ACC112 (cell line): Measurements from ENCODE around the gene EP300.
A peak's percentile ranks its signal among the peaks of the same experiment; 100 is the strongest.
"Not testable (repeated sequence)": the region's sequence is repeated elsewhere in the genome, so short reads cannot be mapped to it uniquely, and the experiment has no call there.

Experiments
- H2AFZ ChIP-seq: fragments of 200-600 bp; sonication (generic); one replicate; pipeline ENCODE4 v1.6.0; 2017; ENCODE audit warnings: antibody characterized with exemption, low read length; ENCODE audit not compliant: unreplicated experiment
- H3K27ac ChIP-seq: fragments of 200-600 bp; sonication (generic); 2 replicates; pipeline ENCODE4 v1.5.1; 2014; ENCODE audit warnings: low read depth, mild to moderate bottlenecking, antibody characterized with exemption, low read length, moderate library complexity
- H3K27me3 ChIP-seq: fragments of 200-600 bp; sonication (generic); 2 replicates; pipeline ENCODE4 v1.6.1; 2014; ENCODE audit warnings: mild to moderate bottlenecking, antibody characterized with exemption, low read length, moderate library complexity, mixed read lengths; ENCODE audit not compliant: insufficient read depth
- H3K36me3 ChIP-seq: fragments of 200-600 bp; sonication (generic); 2 replicates; pipeline ENCODE4 v1.6.1; 2016; ENCODE audit warnings: mild to moderate bottlenecking, antibody characterized with exemption, low read length, moderate library complexity, mixed read lengths; ENCODE audit not compliant: insufficient read depth
- H3K4me1 ChIP-seq: fragments of 200-600 bp; sonication (generic); one replicate; pipeline ENCODE4 v1.6.1; 2016; ENCODE audit warnings: low read length, mixed read lengths; ENCODE audit not compliant: insufficient read depth, unreplicated experiment, control insufficient read depth
- H3K4me3 ChIP-seq: fragments of 200-600 bp; sonication (generic); 2 replicates; pipeline ENCODE4 v1.5.1; 2014; ENCODE audit warnings: mild to moderate bottlenecking, low read depth, low read length
- H3K79me2 ChIP-seq: fragments of 200-600 bp; sonication (generic); one replicate; pipeline ENCODE4 v1.6.0; 2016; ENCODE audit warnings: low read length; ENCODE audit not compliant: control insufficient read depth, unreplicated experiment, insufficient read depth

Gene EP300

GRCh38 chr22:41092023-41092817 lies at the start of gene EP300:
Gene EP300 (plus strand): TSS chr22:41092592. CDS start chr22:41093005, 413 bp downstream.
- peak within 1 kb of the TSS; percentile 96 for H3K27ac ChIP-seq
- no peaks in the 10 kb centered on the region for H3K36me3 ChIP-seq
- peak within 1 kb of the TSS; percentile 73 for H2AFZ ChIP-seq
- H3K79me2 ChIP-seq = peaks cover 50% of the 10 kb centered on the region
- peaks cover 8% of the 10 kb centered on the region for H3K4me1 ChIP-seq
- H3K4me3 ChIP-seq = peak within 1 kb of the TSS; percentile 98
- H3K27me3 ChIP-seq = no peaks in the 10 kb centered on the region

DNA sequence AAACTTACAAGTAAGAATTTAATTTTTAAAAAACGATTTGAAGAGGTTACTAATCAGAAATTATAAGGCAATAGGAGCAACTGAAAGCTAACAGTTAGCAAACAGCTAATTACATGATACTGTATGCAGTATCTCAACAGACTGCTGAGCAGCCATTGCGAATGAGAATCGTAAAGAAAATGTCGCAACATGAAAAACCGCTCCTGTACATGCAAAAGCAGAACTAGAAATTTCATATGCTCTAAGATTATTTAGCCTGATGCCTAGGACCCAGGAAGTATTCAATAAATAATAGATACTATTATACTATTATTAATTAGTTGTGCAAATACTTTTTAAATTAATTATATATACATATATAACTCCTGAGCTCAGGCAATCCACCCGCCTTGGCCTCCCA lies 48.7 kb upstream of the EP300 start:
- no peaks in the 10 kb centered on the region for H3K79me2 ChIP-seq
- H3K27me3 ChIP-seq = no peaks in the 10 kb centered on the region
- H2AFZ ChIP-seq = no peak overlapping the region
- H3K4me3 ChIP-seq = no peak overlapping the region
- no peaks in the 10 kb centered on the region for H3K4me1 ChIP-seq
- no peaks in the 10 kb centered on the region for H3K36me3 ChIP-seq
- H3K27ac ChIP-seq = no peak overlapping the region

- not testable (repeated sequence) for H3K36me3 ChIP-seq, H3K79me2 ChIP-seq, H3K27ac ChIP-seq, H3K27me3 ChIP-seq, H3K4me3 ChIP-seq, H3K4me1 ChIP-seq, H2AFZ ChIP-seq
These were observed 46.8 kb upstream of the EP300 start for GRCh38 chr22:41045575-41045974.

GRCh38 chr22:41047801-41048211 lies 44.6 kb upstream of the EP300 start:
- H3K36me3 ChIP-seq = no peaks in the 10 kb centered on the region
- no peak overlapping the region for H3K4me3 ChIP-seq
- no peak overlapping the region for H3K27ac ChIP-seq
- no peaks in the 10 kb centered on the region for H3K27me3 ChIP-seq
- H3K79me2 ChIP-seq = no peaks in the 10 kb centered on the region
- H2AFZ ChIP-seq = no peak overlapping the region
- peaks cover 3% of the 10 kb centered on the region for H3K4me1 ChIP-seq

DNA sequence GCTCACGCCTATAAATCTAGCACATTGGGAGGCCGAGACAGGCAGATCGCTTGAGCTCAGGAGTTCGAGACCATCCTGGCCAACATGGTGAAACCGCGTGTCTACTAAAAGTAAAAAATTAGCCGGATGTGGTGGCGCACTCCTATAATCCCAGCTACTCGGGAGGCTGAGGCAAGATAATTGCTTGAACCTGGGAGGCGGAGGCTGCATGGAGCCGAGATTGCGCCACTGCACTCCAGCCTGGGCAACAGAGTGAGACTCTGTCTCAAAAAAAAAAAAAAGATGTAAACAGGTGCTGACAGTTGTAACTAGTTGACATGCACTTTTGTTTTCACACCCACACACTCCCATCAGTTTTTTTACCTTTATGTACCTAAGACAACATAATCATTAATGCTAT lies 44.0 kb upstream of the EP300 start:
- not testable (repeated sequence) for H3K4me1 ChIP-seq, H3K36me3 ChIP-seq, H3K27me3 ChIP-seq, H3K27ac ChIP-seq, H3K79me2 ChIP-seq
- Histone ChIP-seq H2AFZ (peak overlapping the region; percentile 68), H3K4me3 (peak overlapping the region; percentile 53)

DNA sequence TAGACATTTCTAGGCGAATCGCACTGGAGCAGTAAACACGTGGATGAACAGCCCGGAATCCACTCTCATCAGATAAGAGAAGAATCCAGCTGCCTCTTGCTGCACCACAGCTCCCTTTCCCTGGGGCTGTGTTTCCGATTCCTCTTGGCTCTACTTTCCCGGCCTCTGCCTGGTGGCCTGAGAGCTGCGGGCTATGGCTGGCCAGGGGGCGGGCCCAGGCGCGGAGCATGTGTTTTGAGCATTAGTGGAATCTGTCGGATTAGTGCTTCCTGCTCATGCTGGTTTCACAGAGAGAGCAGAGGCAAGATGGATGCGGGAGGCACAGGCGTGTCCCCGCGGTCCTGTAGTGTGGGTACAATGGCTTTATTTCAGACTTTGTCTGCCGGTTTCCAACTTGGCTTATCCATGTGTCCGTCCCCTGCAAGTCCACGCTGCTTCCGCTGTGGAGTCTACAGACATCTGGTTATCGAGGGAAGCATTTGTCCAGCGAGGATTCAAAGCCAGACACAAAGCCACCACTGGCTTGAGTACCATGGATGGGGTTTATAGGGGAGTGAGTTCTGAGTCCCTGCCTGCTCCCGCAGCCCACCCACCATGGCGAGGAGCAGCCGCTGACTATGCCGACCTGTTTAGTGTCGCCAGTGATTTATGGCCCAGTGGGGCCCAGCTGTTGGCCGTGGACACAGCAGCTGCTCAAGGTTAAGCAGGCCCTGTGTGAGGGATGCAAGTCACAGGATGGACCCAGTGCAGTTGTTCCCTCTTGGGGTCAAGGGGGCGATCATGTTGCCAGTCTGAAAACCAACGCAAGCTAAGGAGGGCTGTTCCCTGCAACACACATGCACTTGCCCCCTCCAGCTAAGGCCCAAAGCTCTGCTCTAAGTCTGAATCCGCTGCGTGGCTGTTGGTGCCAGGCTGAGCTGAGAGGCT lies 43.3 kb upstream of the EP300 start:
- Histone ChIP-seq H3K27me3 (no peaks in the 10 kb centered on the region), H3K4me1 (peaks cover 8% of the 10 kb centered on the region), H3K27ac (no peak overlapping the region), H2AFZ (peak overlapping the region; percentile 68), H3K36me3 (no peaks in the 10 kb centered on the region), H3K79me2 (no peaks in the 10 kb centered on the region), H3K4me3 (peak overlapping the region; percentile 53)

DNA sequence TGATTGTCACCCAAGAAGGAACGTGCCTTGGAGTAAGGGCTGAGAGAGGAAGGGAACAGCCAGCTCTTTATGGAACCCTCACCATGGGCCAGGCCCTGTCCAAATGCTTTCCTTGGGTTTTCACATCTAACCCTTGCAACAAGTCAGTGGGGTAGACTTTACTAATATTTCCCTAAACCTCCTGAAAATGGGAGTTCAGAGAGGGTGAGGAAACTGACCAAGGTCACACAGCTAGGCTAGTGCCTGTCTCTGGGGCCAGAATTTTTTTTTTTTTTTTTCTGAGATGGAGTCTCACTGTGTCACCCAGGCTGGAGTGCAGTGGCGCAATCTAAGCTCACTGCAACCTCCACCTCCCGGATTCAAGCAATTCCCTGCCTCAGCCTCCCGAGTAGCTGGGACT lies 42.6 kb upstream of the EP300 start:
- H3K27ac ChIP-seq, H3K4me3 ChIP-seq, H3K79me2 ChIP-seq, H2AFZ ChIP-seq, H3K27me3 ChIP-seq, H3K4me1 ChIP-seq, H3K36me3 ChIP-seq: not testable (repeated sequence)

DNA sequence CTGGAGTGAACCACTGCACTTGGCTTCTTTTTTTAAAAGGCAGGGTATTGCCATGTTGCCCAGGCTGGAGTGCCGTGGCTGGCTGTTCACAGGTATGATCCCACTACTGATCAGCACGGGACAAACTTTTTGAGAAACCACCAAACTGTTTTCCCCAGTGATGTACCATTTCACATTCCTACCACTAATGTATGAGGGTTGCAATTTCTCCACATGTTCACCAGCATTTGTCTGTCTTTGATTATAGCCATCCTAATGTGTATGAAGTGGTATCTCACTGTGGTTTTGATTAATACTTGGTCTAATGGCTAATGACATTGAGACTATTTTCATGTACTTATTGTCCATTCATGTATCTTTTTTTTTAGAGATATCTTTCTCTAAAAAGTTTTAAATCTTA lies 41.5 kb upstream of the EP300 start:
- Histone ChIP-seq H2AFZ (no peak overlapping the region), H3K27me3 (no peaks in the 10 kb centered on the region), H3K36me3 (no peaks in the 10 kb centered on the region)

GRCh38 chr22:41052661-41053490 lies 39.5 kb upstream of the EP300 start:
- H2AFZ ChIP-seq = no peak overlapping the region
- no peaks in the 10 kb centered on the region for H3K79me2 ChIP-seq
- no peak overlapping the region for H3K4me3 ChIP-seq
- no peaks in the 10 kb centered on the region for H3K27me3 ChIP-seq
- H3K36me3 ChIP-seq = no peaks in the 10 kb centered on the region
- H3K4me1 ChIP-seq = peaks cover 8% of the 10 kb centered on the region
- H3K27ac ChIP-seq = no peak overlapping the region

More for the DNA sequence above, 41.5 kb upstream of the EP300 start:
- Histone ChIP-seq H3K79me2 (no peaks in the 10 kb centered on the region), H3K27ac (no peak overlapping the region), H3K4me1 (peaks cover 8% of the 10 kb centered on the region), H3K4me3 (no peak overlapping the region)

GRCh38 chr22:41057076-41057475 lies 35.3 kb upstream of the EP300 start:
- no peak overlapping the region for H3K4me3 ChIP-seq
- H3K4me1 ChIP-seq = peaks cover 8% of the 10 kb centered on the region
- H3K36me3 ChIP-seq = no peaks in the 10 kb centered on the region
- H3K79me2 ChIP-seq = no peaks in the 10 kb centered on the region
- H3K27ac ChIP-seq = no peak overlapping the region
- H2AFZ ChIP-seq = no peak overlapping the region
- no peaks in the 10 kb centered on the region for H3K27me3 ChIP-seq
